K562 (cell line): ENCODE data around the gene BFSP1. TPM values are rescaled to one million over a fixed set of nuclear protein-coding genes. Genes with fewer than 3 reads are reported as not detected.

Experiments used
- ATAC-seq: fragments of 200-7000 bp; cut with Tn5 transposase; 3 replicates; pipeline ENCODE4 v1.9.1; 2020; ENCODE audit warnings: moderate library complexity
- BruUV-seq: library from RNA; stranded (reverse); fragments of 400-500 nt; replicated peaks from 2 replicates; lab custom pipeline; 2021; lab: Mats Ljungman, UMichigan
- CTCF ChIA-PET: fragments of 300-600 bp; formaldehyde crosslinking; extraction: SDS; loops from one replicate; lab custom pipeline; 2021; ENCODE audit warnings: low intra/inter-chr PET ratio; lab: Yijun Ruan, JAX
- POLR2A ChIA-PET: fragments of 300-600, 350-650 bp; sonication (Branson Sonifier 250); formaldehyde crosslinking; extraction: SDS; loops from one replicate; lab custom pipeline; 2021; ENCODE audit warnings: antibody characterized with exemption, inconsistent platforms; lab: Yijun Ruan, JAX
- DNase-seq, 4 experiments: peaks; one replicate each; pipeline versions ENCODE4 v3.0.0 to v3.0.0-alpha.2; 2011 to 2018; ENCODE audit warnings: low spot score in 3 of 4, mixed read lengths in 3 of 4; ENCODE audit errors: extremely low read depth in 1 of 4
- FAIRE-seq: peaks from 2 replicates; lab custom pipeline; 2011; peaks lifted over from hg19 to GRCh38; lab: Jason Lieb, UNC
- H2AFZ ChIP-seq: 2 replicates; pipeline ENCODE4 v1.6.0; 2011; ENCODE audit warnings: low read depth, low read length, control low read depth, inconsistent platforms
- H3K27ac ChIP-seq: fragments of 200-600 bp; 3 replicates; pipeline ENCODE4 v1.8.0; 2011; ENCODE audit warnings: low read depth, mild to moderate bottlenecking, control low read depth, inconsistent platforms, low read length, moderate library complexity, mixed read lengths; ENCODE audit errors: extremely low read depth
- H3K27me3 ChIP-seq, 2 experiments: fragments of 300-600 bp in 1 of 2; 2 replicates in 1 of 2; 3 replicates in 1 of 2; pipeline versions ENCODE4 v1.6.0 to v1.8.0; 2011; ENCODE audit warnings: inconsistent platforms in 2 of 2, low read length in 2 of 2, mild to moderate bottlenecking in 1 of 2, mixed read lengths in 1 of 2, moderate library complexity in 1 of 2; ENCODE audit not compliant: control insufficient read depth in 2 of 2, insufficient read depth in 2 of 2
- H3K36me3 ChIP-seq: fragments of 300-600 bp; 3 replicates; pipeline ENCODE4 v1.8.0; 2011; ENCODE audit warnings: mild to moderate bottlenecking, low read length, inconsistent platforms; ENCODE audit not compliant: control insufficient read depth, insufficient read depth
- H3K4me1 ChIP-seq, 2 experiments: fragments of 200-600 bp in 1 of 2; replicated peaks in 1 of 2; 2 replicates in 1 of 2; 3 replicates in 1 of 2; pipeline versions ENCODE4 v1.5.1 to v1.8.0; 2011; ENCODE audit warnings: inconsistent platforms in 2 of 2, low read length in 2 of 2, mild to moderate bottlenecking in 1 of 2, mixed read lengths in 1 of 2, moderate library complexity in 1 of 2; ENCODE audit not compliant: control insufficient read depth in 2 of 2, insufficient read depth in 2 of 2
- H3K4me2 ChIP-seq: 2 replicates; pipeline ENCODE4 v1.6.1; 2011; ENCODE audit warnings: low read length, control low read depth, inconsistent platforms, mixed read lengths; ENCODE audit not compliant: insufficient read depth
- H3K4me3 ChIP-seq: fragments of 200-600 bp; sonication (generic), shearing (Covaris generic); 2 replicates; pipeline ENCODE4 v1.5.1; 2016; ENCODE audit warnings: control low read depth, inconsistent platforms
- H3K79me2 ChIP-seq: fragments of 200-600 bp; 3 replicates; pipeline ENCODE4 v1.8.0; 2011; ENCODE audit warnings: low read length, inconsistent platforms; ENCODE audit not compliant: control insufficient read depth, insufficient read depth
- H3K9ac ChIP-seq, 2 experiments: 2 replicates each; pipeline versions ENCODE4 v1.6.0 to v1.6.1; 2011; ENCODE audit warnings: low read depth in 2 of 2, low read length in 2 of 2, control low read depth in 1 of 2, inconsistent platforms in 1 of 2, mild to moderate bottlenecking in 1 of 2, mixed read lengths in 1 of 2; ENCODE audit not compliant: insufficient read depth in 1 of 2
- H3K9me1 ChIP-seq: one replicate; pipeline ENCODE4 v1.6.0; 2011; ENCODE audit warnings: inconsistent platforms, mild to moderate bottlenecking, low read length, moderate library complexity; ENCODE audit not compliant: control insufficient read depth, insufficient read depth
- H3K9me3 ChIP-seq: replicated peaks from 2 replicates; pipeline ENCODE4 v1.5.1; 2011; ENCODE audit warnings: low read depth, low read length, inconsistent platforms; ENCODE audit not compliant: control insufficient read depth, insufficient read depth
- H4K20me1 ChIP-seq: replicated peaks from 2 replicates; pipeline ENCODE4 v1.6.1; 2011; ENCODE audit warnings: low read length, inconsistent platforms, mixed read lengths; ENCODE audit not compliant: control insufficient read depth, insufficient read depth
- HMG20B ChIP-seq: fragments of 250-450 bp; sonication (Bioruptor Pico); IDR thresholded peaks from 2 replicates; pipeline ENCODE4 v1.5.0; 2021; ENCODE audit warnings: mild to moderate bottlenecking
- JUN ChIP-seq, 2 experiments: sonication (generic) in 1 of 2; formaldehyde crosslinking in 1 of 2; IDR thresholded peaks; 2 replicates each; pipeline versions ENCODE4 v1.6.1 to v1.8.0; 2012 to 2022; ENCODE audit warnings: borderline replicate concordance in 2 of 2, mild to moderate bottlenecking in 2 of 2, improper control_type of control experiment in 1 of 2, low read depth in 1 of 2, low read length in 1 of 2, missing genetic modification reagents in 1 of 2
- NFIC ChIP-seq: fragments of 450-650 bp; IDR thresholded peaks from 2 replicates; pipeline ENCODE4 v1.6.1; 2017; ENCODE audit warnings: mild to moderate bottlenecking, inconsistent platforms
- NFIX ChIP-seq: fragments of 250-450 bp; sonication (Bioruptor Pico); IDR thresholded peaks from 2 replicates; pipeline ENCODE4 v1.4.0; 2020; ENCODE audit warnings: low read depth, mild to moderate bottlenecking, moderate library complexity
- RAD21 ChIP-seq, 2 experiments: fragments of 250-450 bp in 1 of 2; fragments of 450-650 bp in 1 of 2; sonication (Bioruptor Pico) in 1 of 2; formaldehyde crosslinking in 1 of 2; IDR thresholded peaks in 1 of 2; conservative IDR thresholded peaks in 1 of 2; 2 replicates each; pipeline versions ENCODE4 v1.4.0 to v1.8.0; 2020 to 2022; ENCODE audit warnings: mild to moderate bottlenecking in 2 of 2, moderate library complexity in 1 of 2
- RBM15 ChIP-seq: fragments of 200-400 bp; formaldehyde crosslinking; IDR thresholded peaks from 2 replicates; pipeline ENCODE4 v1.6.1; 2018; ENCODE audit warnings: mild to moderate bottlenecking, low read length, moderate library complexity; ENCODE audit not compliant: insufficient read depth
- RFX5 ChIP-seq: IDR thresholded peaks from 2 replicates; pipeline ENCODE4 v1.6.1; 2011; ENCODE audit warnings: low read depth, mild to moderate bottlenecking, improper control_type of control experiment, low read length
- XRCC3 ChIP-seq: fragments of 450-650 bp; IDR thresholded peaks from 2 replicates; pipeline ENCODE4 v1.6.1; 2017; ENCODE audit warnings: mild to moderate bottlenecking, moderate library complexity
- ZFX ChIP-seq: sonication (generic); formaldehyde crosslinking; IDR thresholded peaks from 2 replicates; pipeline ENCODE4 v1.8.0; 2022; ENCODE audit warnings: mild to moderate bottlenecking, missing genetic modification reagents, moderate library complexity
- ZNF134 ChIP-seq: fragments of 250-450 bp; sonication (Bioruptor Pico); conservative IDR thresholded peaks from 2 replicates; pipeline ENCODE4 v1.4.0; 2020
- ZNF274 ChIP-seq: IDR thresholded peaks from 2 replicates; pipeline ENCODE4 v1.6.1; 2011; ENCODE audit warnings: low read depth, mild to moderate bottlenecking, low read length, moderate library complexity, borderline replicate concordance
- ZNF311 ChIP-seq: fragments of 250-450 bp; sonication (Bioruptor Pico); IDR thresholded peaks from 2 replicates; pipeline ENCODE4 v1.4.0; 2020; ENCODE audit warnings: mild to moderate bottlenecking, moderate library complexity
- ZNF324 ChIP-seq: fragments of 250-450 bp; sonication (Bioruptor Pico); IDR thresholded peaks from 2 replicates; pipeline ENCODE4 v1.4.0; 2020; ENCODE audit warnings: mild to moderate bottlenecking
- WGBS: fragments of 100-300 bp; shearing (Covaris generic); methylation state at CpG from one replicate; pipeline ENCODE4 v1.1.6; 2016; ENCODE audit warnings: low coverage, mixed read lengths; ENCODE audit not compliant: insufficient coverage; ENCODE audit errors: missing lambda C conversion rate; 5-methylcytosine and 5-hydroxymethylcytosine counted together
- in situ Hi-C: fragments of 300-500 bp; cut with MboI; formaldehyde crosslinking; loops from 4 replicates; pipeline ENCODE4 v1.15.0; 2018; ENCODE audit warnings: inconsistent platforms, mixed read lengths
- intact Hi-C: fragments of 100-400 bp; cut with micrococcal nuclease; formaldehyde crosslinking; loops from 2 replicates; pipeline ENCODE4 v1.14.2; 2022
- polyA plus RNA-seq, 8 experiments: library from polyadenylated mRNA; depleted of rRNA in 4 of 8; stranded (reverse) in 5 of 8; unstranded in 3 of 8; fragments of >200 nt; fragmentation: Nextera tagmentation in 2 of 8; fragmentation: Illumina TruSeq in 1 of 8; extraction: Ambion mirVana in 2 of 8; extraction: Trizol in 1 of 8; gene quantifications; 2 replicates each; pipeline versions ENCODE4 v1.2.1 to v1.2.3, GENCODE V29; 2011 to 2014; ENCODE audit warnings: inconsistent platforms in 1 of 8, missing spikeins in 1 of 8
- total RNA-seq, 7 experiments: library from RNA; depleted of rRNA in 6 of 7; stranded (reverse); fragments of >200 nt in 6 of 7; fragmentation: Illumina TruSeq in 2 of 7; extraction: Trizol in 2 of 7; gene quantifications; 2 replicates each; pipeline versions ENCODE4 v1.2.1 to v1.2.3, GENCODE V29; 2011 to 2021; ENCODE audit warnings: low replicate concordance in 1 of 7
- TF ChIP-seq, protein P1 (sequence below): fragments of 450-650 bp; IDR thresholded peaks from 2 replicates; pipeline ENCODE4 v1.6.1; 2016
- TF ChIP-seq, protein P2 (sequence below), 2 experiments: fragments of 450-650 bp in 1 of 2; IDR thresholded peaks; 2 replicates each; pipeline ENCODE4 v1.6.1; 2011 to 2017; ENCODE audit warnings: low read depth in 2 of 2, antibody characterized with exemption in 1 of 2, borderline replicate concordance in 1 of 2, low read length in 1 of 2, mild to moderate bottlenecking in 1 of 2, mixed read lengths in 1 of 2; ENCODE audit not compliant: control insufficient read depth in 1 of 2

Gene BFSP1
- total and polyA plus RNA-seq, 9 of the 15 experiments (the other 6 are each of a cell fraction or from before 2014, with no cell fraction given): 0.09 to 0.86 (median 0.40) TPM

DNA sequence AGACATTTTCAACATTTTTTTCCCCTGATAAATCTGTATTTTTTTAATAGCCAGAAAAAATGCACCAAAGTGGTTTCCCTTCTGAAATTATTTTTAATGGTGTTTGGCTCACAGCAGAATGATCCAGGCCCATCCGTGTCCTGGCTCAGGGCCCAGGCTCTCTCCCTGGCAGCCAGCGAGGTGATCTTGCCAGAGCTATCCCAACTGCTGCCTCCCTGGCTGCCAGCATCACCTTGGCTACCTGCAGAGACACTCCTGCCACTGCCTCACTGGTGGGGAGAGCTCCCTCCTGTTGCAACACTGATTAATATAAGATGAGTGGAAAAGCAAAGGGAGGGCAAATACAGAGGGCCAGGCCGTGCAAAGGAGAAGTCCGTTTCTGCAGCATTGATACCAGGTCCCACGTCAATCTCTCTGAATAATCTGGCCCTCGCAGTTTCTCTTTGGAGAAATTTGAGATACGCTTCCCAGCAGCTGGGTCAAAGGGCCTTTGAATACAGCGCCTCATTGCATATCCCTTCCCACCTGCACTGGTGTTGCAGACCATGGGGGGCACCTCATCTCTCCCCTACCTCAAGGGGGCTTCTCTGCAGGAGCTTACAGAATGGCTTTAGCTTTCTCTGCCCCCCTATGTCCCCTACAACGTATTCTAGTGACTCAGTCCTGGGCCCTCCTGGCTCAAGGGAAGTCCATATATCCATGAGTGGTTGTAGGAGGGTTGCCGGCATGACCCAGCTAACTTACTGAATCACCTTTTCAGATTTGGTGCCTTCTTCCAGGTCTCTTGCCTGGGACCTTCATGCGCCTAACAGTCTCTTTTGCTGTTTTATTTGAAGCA is 25.9 kb upstream of the BFSP1 start:
- ChIA-PET POLR2A (interaction anchor here (0.6 to 1.5 kb wide), 2 partner anchors 13 to 413 kb away, joined by 5 to 6 read pairs; partner anchors contain the start of gene DSTN), CTCF (no interaction called here)
- Histone ChIP-seq H3K27ac (peak overlapping the region; percentile 76; the same call in 2 of the 3 replicates), H3K4me3 (no peak overlapping the region), H3K9me3 (no peaks in the 10 kb centered on the region), H2AFZ (peak overlapping the region; percentile 86), H3K9ac (peak overlapping the region in 1 of 2 experiments; percentile 64; a peak in 1 of 4 replicates), H3K4me1 (peaks cover 6 to 25% of the 10 kb centered on the region in 2 experiments; a peak in 3 of 5 replicates), H4K20me1 (no peaks in the 10 kb centered on the region), H3K4me2 (peak overlapping the region; percentile 68), H3K36me3 (no peaks in the 10 kb centered on the region), H3K9me1 (no peaks in the 10 kb centered on the region), H3K27me3 (no peaks in the 10 kb centered on the region), H3K79me2 (no peaks in the 10 kb centered on the region)
- ATAC-seq: peak; percentile 53
- no TSS peak for BruUV-seq
- in situ Hi-C loops (no loop called here), intact Hi-C loops (no loop called here)
- peak in 2 of 4 experiments; percentile 11 to 14 for DNase-seq
- no peak for FAIRE-seq
- 29% methylated on average over 9 of the region's 11 CpGs for WGBS
- TF ChIP-seq, protein P1, sequence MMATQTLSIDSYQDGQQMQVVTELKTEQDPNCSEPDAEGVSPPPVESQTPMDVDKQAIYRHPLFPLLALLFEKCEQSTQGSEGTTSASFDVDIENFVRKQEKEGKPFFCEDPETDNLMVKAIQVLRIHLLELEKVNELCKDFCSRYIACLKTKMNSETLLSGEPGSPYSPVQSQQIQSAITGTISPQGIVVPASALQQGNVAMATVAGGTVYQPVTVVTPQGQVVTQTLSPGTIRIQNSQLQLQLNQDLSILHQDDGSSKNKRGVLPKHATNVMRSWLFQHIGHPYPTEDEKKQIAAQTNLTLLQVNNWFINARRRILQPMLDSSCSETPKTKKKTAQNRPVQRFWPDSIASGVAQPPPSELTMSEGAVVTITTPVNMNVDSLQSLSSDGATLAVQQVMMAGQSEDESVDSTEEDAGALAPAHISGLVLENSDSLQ: peak; percentile 46; the same call in 1 of the 2 replicates
- TF ChIP-seq HMG20B (no peak), JUN (IDR thresholded peaks at IDR 0.05; ENCODE audit: borderline replicate concordance, low read depth, low read length) (no peak), JUN (CRISPR knock-in tag; IDR thresholded peaks at IDR 0.05; ENCODE audit: borderline replicate concordance) (no peak), ZFX (CRISPR knock-in tag) (peak; percentile 13; the same call in 1 of the 2 replicates), RFX5 (no peak), ZNF274 (no peak), NFIX (CRISPR knock-in tag) (no peak), RBM15 (no peak), RAD21 (CRISPR knock-in tag; conservative IDR thresholded peaks at IDR 0.05 in 1 of 2, IDR thresholded peaks at IDR 0.05 in 1 of 2) (0 out of 4 replicates have a peak, but pooled peaks of 1 of the 2 experiments have one; percentile 3), XRCC3 (no peak), ZNF134 (CRISPR knock-in tag) (no peak), ZNF324 (no peak), NFIC (no peak), ZNF311 (CRISPR knock-in tag) (no peak)
- TF ChIP-seq, protein P2, sequence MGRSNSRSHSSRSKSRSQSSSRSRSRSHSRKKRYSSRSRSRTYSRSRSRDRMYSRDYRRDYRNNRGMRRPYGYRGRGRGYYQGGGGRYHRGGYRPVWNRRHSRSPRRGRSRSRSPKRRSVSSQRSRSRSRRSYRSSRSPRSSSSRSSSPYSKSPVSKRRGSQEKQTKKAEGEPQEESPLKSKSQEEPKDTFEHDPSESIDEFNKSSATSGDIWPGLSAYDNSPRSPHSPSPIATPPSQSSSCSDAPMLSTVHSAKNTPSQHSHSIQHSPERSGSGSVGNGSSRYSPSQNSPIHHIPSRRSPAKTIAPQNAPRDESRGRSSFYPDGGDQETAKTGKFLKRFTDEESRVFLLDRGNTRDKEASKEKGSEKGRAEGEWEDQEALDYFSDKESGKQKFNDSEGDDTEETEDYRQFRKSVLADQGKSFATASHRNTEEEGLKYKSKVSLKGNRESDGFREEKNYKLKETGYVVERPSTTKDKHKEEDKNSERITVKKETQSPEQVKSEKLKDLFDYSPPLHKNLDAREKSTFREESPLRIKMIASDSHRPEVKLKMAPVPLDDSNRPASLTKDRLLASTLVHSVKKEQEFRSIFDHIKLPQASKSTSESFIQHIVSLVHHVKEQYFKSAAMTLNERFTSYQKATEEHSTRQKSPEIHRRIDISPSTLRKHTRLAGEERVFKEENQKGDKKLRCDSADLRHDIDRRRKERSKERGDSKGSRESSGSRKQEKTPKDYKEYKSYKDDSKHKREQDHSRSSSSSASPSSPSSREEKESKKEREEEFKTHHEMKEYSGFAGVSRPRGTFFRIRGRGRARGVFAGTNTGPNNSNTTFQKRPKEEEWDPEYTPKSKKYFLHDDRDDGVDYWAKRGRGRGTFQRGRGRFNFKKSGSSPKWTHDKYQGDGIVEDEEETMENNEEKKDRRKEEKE (IDR thresholded peaks at IDR 0.05; ENCODE audit: borderline replicate concordance in 1 of 2, control insufficient read depth in 1 of 2, low read depth in 2 of 2, low read length in 1 of 2): no peak
